Measurements from ENCODE around the gene DLL1. TPM values are rescaled to one million over a fixed set of nuclear protein-coding genes. Genes with fewer than 3 reads are reported as not detected.

DLL1 gene
- total and polyA plus RNA-seq, 9 of the 15 experiments (the other 6 are each of a cell fraction or from before 2014, with no cell fraction given), result not detected

- Histone ChIP-seq H3K4me3 (no peak overlapping the region), H4K20me1 (replicated peaks; ENCODE audit: control insufficient read depth, insufficient read depth, low read length) (peaks cover 7% of the 10 kb centered on the region), H3K9ac (ENCODE audit: insufficient read depth in 1 of 2, low read depth in 2 of 2, low read length in 2 of 2) (peak overlapping the region in 1 of 2 experiments; percentile 26; a peak in 1 of 4 replicates), H3K4me2 (ENCODE audit: insufficient read depth, low read length) (no peak overlapping the region), H3K4me1 (replicated peaks in 1 of 2; ENCODE audit: control insufficient read depth in 2 of 2, insufficient read depth in 2 of 2, low read length in 2 of 2) (peaks cover 0 to 22% of the 10 kb centered on the region in 2 experiments; a peak in 2 of 5 replicates), H3K27me3 (ENCODE audit: control insufficient read depth in 2 of 2, insufficient read depth in 2 of 2, low read length in 2 of 2) (peaks cover 72 to 87% of the 10 kb centered on the region in 2 experiments), H3K27ac (ENCODE audit: extremely low read depth, low read depth, low read length) (no peak overlapping the region), H3K36me3 (ENCODE audit: control insufficient read depth, insufficient read depth, low read length) (no peaks in the 10 kb centered on the region), H2AFZ (ENCODE audit: low read depth, low read length) (no peak overlapping the region), H3K79me2 (ENCODE audit: control insufficient read depth, insufficient read depth, low read length) (no peaks in the 10 kb centered on the region), H3K9me3 (replicated peaks; ENCODE audit: control insufficient read depth, insufficient read depth, low read depth, low read length) (no peaks in the 10 kb centered on the region), H3K9me1 (ENCODE audit: control insufficient read depth, insufficient read depth, low read length) (no peaks in the 10 kb centered on the region)
- FAIRE-seq (no peak), DNase-seq (ENCODE audit: extremely low read depth in 1 of 4, low spot score in 3 of 4) (no peak), ATAC-seq (no peak)
- BruUV-seq (replicated peaks), result no TSS peak
- in situ Hi-C loops (cut with MboI), result no loop called here
- CTCF ChIA-PET (ENCODE audit: low intra/inter-chr PET ratio), result no interaction called here
- 3% methylated on average over 22 of the region's 22 CpGs for WGBS (ENCODE audit: insufficient coverage, low coverage, missing lambda C conversion rate)
- intact Hi-C loops (cut with micrococcal nuclease), result no loop called here
- TF ChIP-seq YY1 (IDR thresholded peaks at IDR 0.05; ENCODE audit: borderline replicate concordance in 1 of 3, control insufficient read depth in 1 of 3, extremely low read depth in 1 of 3, insufficient read depth in 3 of 3, insufficient read length in 1 of 3, insufficient replicate concordance in 2 of 3, low read depth in 1 of 3, low read length in 2 of 3), result no peak
- POLR2A ChIA-PET, result no interaction called here
Observed at GRCh38 chr6:170268216-170269129, 22.4 kb downstream of the DLL1 start.

GRCh38 chr6:170267688-170268087, 23.2 kb downstream of the DLL1 start:
- Histone ChIP-seq H3K27ac (ENCODE audit: extremely low read depth, low read depth, low read length) (no peak overlapping the region), H3K27me3 (ENCODE audit: control insufficient read depth in 2 of 2, insufficient read depth in 2 of 2, low read length in 2 of 2) (peaks cover 66 to 87% of the 10 kb centered on the region in 2 experiments), H3K9ac (ENCODE audit: insufficient read depth in 1 of 2, low read depth in 2 of 2, low read length in 2 of 2) (no peak overlapping the region), H4K20me1 (replicated peaks; ENCODE audit: control insufficient read depth, insufficient read depth, low read length) (peaks cover 1% of the 10 kb centered on the region), H3K4me2 (ENCODE audit: insufficient read depth, low read length) (no peak overlapping the region), H3K36me3 (ENCODE audit: control insufficient read depth, insufficient read depth, low read length) (no peaks in the 10 kb centered on the region), H3K9me1 (ENCODE audit: control insufficient read depth, insufficient read depth, low read length) (no peaks in the 10 kb centered on the region), H3K79me2 (ENCODE audit: control insufficient read depth, insufficient read depth, low read length) (no peaks in the 10 kb centered on the region), H3K4me1 (replicated peaks in 1 of 2; ENCODE audit: control insufficient read depth in 2 of 2, insufficient read depth in 2 of 2, low read length in 2 of 2) (peaks cover 0 to 21% of the 10 kb centered on the region in 2 experiments; a peak in 2 of 5 replicates), H2AFZ (ENCODE audit: low read depth, low read length) (no peak overlapping the region), H3K4me3 (no peak overlapping the region), H3K9me3 (replicated peaks; ENCODE audit: control insufficient read depth, insufficient read depth, low read depth, low read length) (no peaks in the 10 kb centered on the region)
- 10% methylated on average over 12 of the region's 14 CpGs for WGBS (ENCODE audit: insufficient coverage, low coverage, missing lambda C conversion rate)
- in situ Hi-C loops (cut with MboI), result no loop called here
- no TSS peak for BruUV-seq (replicated peaks)
- DNase-seq (ENCODE audit: extremely low read depth in 1 of 4, low spot score in 3 of 4), result no peak
- CTCF ChIA-PET (ENCODE audit: low intra/inter-chr PET ratio), result no interaction called here
- no peak for ATAC-seq
- FAIRE-seq, result no peak
- POLR2A ChIA-PET, result no interaction called here
- intact Hi-C loops (cut with micrococcal nuclease), result no loop called here
- TF ChIP-seq HMGN3 (IDR thresholded peaks at IDR 0.05; ENCODE audit: borderline replicate concordance, extremely low read depth, insufficient read length, low read depth, low read length) (no peak), CBX3 (IDR thresholded peaks at IDR 0.05; ENCODE audit: borderline replicate concordance in 1 of 2, low read length in 2 of 2) (no peak), GTF2F1 (IDR thresholded peaks at IDR 0.05; ENCODE audit: low read depth, low read length) (no peak), ESRRB (CRISPR knock-in tag; IDR thresholded peaks at IDR 0.05; ENCODE audit: borderline replicate concordance) (no peak), JUNB (CRISPR knock-in tag; conservative IDR thresholded peaks at IDR 0.05) (no peak), NCOA6 (IDR thresholded peaks at IDR 0.05) (no peak), ILK (tag; IDR thresholded peaks at IDR 0.05; ENCODE audit: borderline replicate concordance, low read depth) (no peak), MAFF (IDR thresholded peaks at IDR 0.05; ENCODE audit: low read length) (no peak), CREBBP (IDR thresholded peaks at IDR 0.05; ENCODE audit: low read depth, low read length) (no peak), TCF7 (IDR thresholded peaks at IDR 0.05; ENCODE audit: borderline replicate concordance) (no peak), ZNF280A (IDR thresholded peaks at IDR 0.05; ENCODE audit: low read depth, partially characterized antibody) (no peak), NR1H2 (CRISPR knock-in tag; IDR thresholded peaks at IDR 0.05) (no peak)
